Measurements from ENCODE around the gene SLC2A4.
"Not testable (repeated sequence)": the region's sequence is repeated elsewhere in the genome, so short reads cannot be mapped to it uniquely, and the experiment has no call there.

Gene SLC2A4

GRCh38 chr17:7242717-7243452 lies 38.6 kb upstream of the SLC2A4 start:
- H3K27ac ChIP-seq, result peak overlapping the region; percentile 85 to 100 (median 96)
- H3K9ac ChIP-seq, result peak overlapping the region; percentile 91 to 100 (median 96)
- TF ChIP-seq Cebpa-rat (IDR thresholded peaks at IDR 0.05), result no peak
- H3K4me1 ChIP-seq, result peaks cover 19 to 33% (median 24%) of the 10 kb centered on the region in 10 experiments
- peak overlapping the region; percentile 87 to 100 (median 97) for H3K4me2 ChIP-seq
- H3K36me3 ChIP-seq, result peaks cover 42 to 62% (median 52%) of the 10 kb centered on the region in 11 experiments
- H3K9me3 ChIP-seq (replicated peaks in 1 of 11), result no peaks in the 10 kb centered on the region
- peaks cover 4 to 30% (median 17%) of the 10 kb centered on the region in 11 experiments; a peak in 15 of 22 replicates for H4K20me1 ChIP-seq
- no peaks in the 10 kb centered on the region for H3K27me3 ChIP-seq
- H3K4me3 ChIP-seq, result peak overlapping the region; percentile 86 to 99 (median 90)

GRCh38 chr17:7243453-7243729 lies 38.1 kb upstream of the SLC2A4 start:
- Histone ChIP-seq H3K9me3 (replicated peaks in 1 of 11) (no peaks in the 10 kb centered on the region), H3K9ac (peak overlapping the region; percentile 91 to 100 (median 96)), H3K4me1 (peaks cover 20 to 38% (median 26%) of the 10 kb centered on the region in 10 experiments), H4K20me1 (peaks cover 5 to 35% (median 22%) of the 10 kb centered on the region in 11 experiments; a peak in 17 of 22 replicates), H3K36me3 (peaks cover 42 to 64% (median 52%) of the 10 kb centered on the region in 11 experiments), H3K27me3 (no peaks in the 10 kb centered on the region), H3K4me3 (peak overlapping the region; percentile 86 to 99 (median 90); a peak in 19 of 20 replicates), H3K4me2 (peak overlapping the region; percentile 87 to 100 (median 97)), H3K27ac (peak overlapping the region; percentile 85 to 100 (median 96); a peak in 21 of 22 replicates)
- no peak for TF ChIP-seq Cebpa-rat (IDR thresholded peaks at IDR 0.05)

- Histone ChIP-seq H3K27ac (peak overlapping the region in 3 of 11 experiments; percentile 96 to 100 (median 99); a peak in 4 of 22 replicates), H3K9ac (peak overlapping the region in 9 of 11 experiments; percentile 33 to 100 (median 96); a peak in 11 of 22 replicates), H3K4me1 (peaks cover 24 to 42% (median 30%) of the 10 kb centered on the region in 10 experiments), H4K20me1 (peaks cover 9 to 40% (median 26%) of the 10 kb centered on the region in 11 experiments; a peak in 18 of 22 replicates), H3K4me2 (peak overlapping the region in 4 of 11 experiments; percentile 88 to 99 (median 98); a peak in 6 of 22 replicates), H3K36me3 (peaks cover 45 to 66% (median 53%) of the 10 kb centered on the region in 11 experiments), H3K4me3 (peak overlapping the region in 2 of 10 experiments; percentile 97 to 99; a peak in 3 of 20 replicates)
- not testable (repeated sequence) for H3K27me3 ChIP-seq; H3K9me3 ChIP-seq (replicated peaks in 1 of 11)
Measured at GRCh38 chr17:7243838-7244237, 37.7 kb upstream of the SLC2A4 start.

- H3K4me1 ChIP-seq, result peaks cover 20 to 38% (median 26%) of the 10 kb centered on the region in 10 experiments
- no peak overlapping the region for H3K27ac ChIP-seq
- H3K9me3 ChIP-seq (replicated peaks in 1 of 11), result no peaks in the 10 kb centered on the region
- no peak for TF ChIP-seq Cebpa-rat (IDR thresholded peaks at IDR 0.05)
- peaks cover 36 to 59% (median 49%) of the 10 kb centered on the region in 11 experiments for H3K36me3 ChIP-seq
- no peaks in the 10 kb centered on the region for H3K27me3 ChIP-seq
- H3K4me2 ChIP-seq, result no peak overlapping the region
- peak overlapping the region in 9 of 11 experiments; percentile 5 to 46 (median 18); a peak in 9 of 22 replicates for H3K9ac ChIP-seq
- H4K20me1 ChIP-seq, result peaks cover 0 to 61% (median 35%) of the 10 kb centered on the region in 11 experiments; a peak in 17 of 22 replicates
- H3K4me3 ChIP-seq, result no peak overlapping the region
Measured at GRCh38 chr17:7246779-7247178, 34.7 kb upstream of the SLC2A4 start.

- no peak for TF ChIP-seq Cebpa-rat (IDR thresholded peaks at IDR 0.05)
- Histone ChIP-seq H3K4me3 (peak overlapping the region in 8 of 10 experiments; percentile 88 to 98 (median 96); a peak in 14 of 20 replicates), H3K36me3 (peaks cover 39 to 58% (median 43%) of the 10 kb centered on the region in 11 experiments), H4K20me1 (peaks cover 0 to 61% (median 35%) of the 10 kb centered on the region in 11 experiments; a peak in 17 of 22 replicates), H3K9ac (peak overlapping the region; percentile 86 to 98 (median 96)), H3K4me1 (peaks cover 26 to 40% (median 31%) of the 10 kb centered on the region in 10 experiments), H3K9me3 (replicated peaks in 1 of 11) (no peaks in the 10 kb centered on the region), H3K27ac (peak overlapping the region in 8 of 11 experiments; percentile 90 to 99 (median 98); a peak in 13 of 22 replicates), H3K27me3 (no peaks in the 10 kb centered on the region), H3K4me2 (peak overlapping the region; percentile 88 to 99 (median 96))
Measured at GRCh38 chr17:7248796-7249195, 32.7 kb upstream of the SLC2A4 start.

GRCh38 chr17:7249214-7249613 lies 32.3 kb upstream of the SLC2A4 start:
- Histone ChIP-seq H3K9ac (peak overlapping the region; percentile 86 to 98 (median 96)), H4K20me1 (peaks cover 0 to 60% (median 35%) of the 10 kb centered on the region in 11 experiments; a peak in 17 of 22 replicates), H3K9me3 (replicated peaks in 1 of 11) (no peaks in the 10 kb centered on the region), H3K4me2 (peak overlapping the region; percentile 88 to 99 (median 96)), H3K36me3 (peaks cover 34 to 58% (median 43%) of the 10 kb centered on the region in 11 experiments), H3K4me1 (peaks cover 25 to 40% (median 32%) of the 10 kb centered on the region in 10 experiments), H3K4me3 (peak overlapping the region; percentile 88 to 98 (median 96)), H3K27me3 (no peaks in the 10 kb centered on the region), H3K27ac (peak overlapping the region in 10 of 11 experiments; percentile 90 to 99 (median 96); a peak in 19 of 22 replicates)
- no peak for TF ChIP-seq Cebpa-rat (IDR thresholded peaks at IDR 0.05)

- Histone ChIP-seq H3K4me1 (peaks cover 25 to 44% (median 34%) of the 10 kb centered on the region in 10 experiments), H3K9ac (peak overlapping the region; percentile 86 to 98 (median 96)), H3K9me3 (replicated peaks in 1 of 11) (no peaks in the 10 kb centered on the region), H3K27ac (peak overlapping the region; percentile 90 to 99 (median 97); a peak in 21 of 22 replicates), H3K27me3 (no peaks in the 10 kb centered on the region), H3K4me2 (peak overlapping the region; percentile 88 to 99 (median 96)), H3K4me3 (peak overlapping the region; percentile 88 to 98 (median 96)), H3K36me3 (peaks cover 34 to 58% (median 43%) of the 10 kb centered on the region in 11 experiments), H4K20me1 (peaks cover 0 to 54% (median 35%) of the 10 kb centered on the region in 11 experiments; a peak in 17 of 22 replicates)
- TF ChIP-seq Cebpa-rat (IDR thresholded peaks at IDR 0.05), result no peak
Measured at GRCh38 chr17:7249830-7250229, 31.7 kb upstream of the SLC2A4 start.

GRCh38 chr17:7250695-7251627 lies 30.6 kb upstream of the SLC2A4 start:
- TF ChIP-seq Cebpa-rat (IDR thresholded peaks at IDR 0.05), result no peak
- peak overlapping the region; percentile 88 to 98 (median 96) for H3K4me3 ChIP-seq

More at GRCh38 chr17:7250695-7251627, 30.6 kb upstream of the SLC2A4 start:
- peak overlapping the region; percentile 88 to 99 (median 96) for H3K4me2 ChIP-seq
- peak overlapping the region; percentile 86 to 98 (median 96) for H3K9ac ChIP-seq
- H3K36me3 ChIP-seq, result peaks cover 34 to 58% (median 43%) of the 10 kb centered on the region in 11 experiments
- H3K27ac ChIP-seq, result peak overlapping the region; percentile 90 to 99 (median 97)
- peaks cover 0 to 55% (median 35%) of the 10 kb centered on the region in 11 experiments; a peak in 17 of 22 replicates for H4K20me1 ChIP-seq
- H3K4me1 ChIP-seq, result peaks cover 25 to 44% (median 34%) of the 10 kb centered on the region in 10 experiments
- no peaks in the 10 kb centered on the region for H3K27me3 ChIP-seq
- H3K9me3 ChIP-seq (replicated peaks in 1 of 11), result no peaks in the 10 kb centered on the region

Data from BLaER1 treated with 17β-estradiol and CSF1 and Interleukin-3, amounts not matched to agents 10 nM and 100 nM (cell line).